Measurements from ENCODE around the gene CROCC.

GRCh38 chr1:16989676-16990391 is 68.1 kb downstream of the CROCC start:
- TF ChIP-seq POLR2A (IDR thresholded peaks at IDR 0.05; ENCODE audit: low read length) (no peak), GATA1 (IDR thresholded peaks at IDR 0.05; ENCODE audit: low read depth, low read length) (no peak)

All from erythroblast (primary cell).